Measurements from ENCODE around the gene CAMK1D. TPM values are rescaled to one million over a fixed set of nuclear protein-coding genes. Genes with fewer than 3 reads are reported as not detected.

Gene CAMK1D
- total RNA-seq, 1 experiment from 2014 or later, result 10.2 TPM

- no peak for TF ChIP-seq CREM (CRISPR knock-in tag; IDR thresholded peaks at IDR 0.05)
Observed at GRCh38 chr10:12561720-12562119, 212.4 kb downstream of the CAMK1D start (continued).

GRCh38 chr10:12563489-12563888, 214.1 kb downstream of the CAMK1D start:
- CTCF ChIA-PET, result no interaction called here

GRCh38 chr10:12564173-12564572, 214.8 kb downstream of the CAMK1D start:
- Mint-ChIP-seq H3K9me3 (no peaks in the 10 kb centered on the region), H3K36me3 (no peaks in the 10 kb centered on the region), H3K4me3 (no peak overlapping the region), H3K4me1 (peaks cover 15% of the 10 kb centered on the region), H3K27me3 (ENCODE audit: low read depth) (no peaks in the 10 kb centered on the region; the same call in 1 of the 2 replicates), H3K27ac (no peak overlapping the region)
- DNase-seq (ENCODE audit: low spot score) (no peak), ATAC-seq (no peak)
- CTCF ChIA-PET, result interaction anchor here (0.6 kb wide), 1 partner anchor 92 kb away, joined by 3 read pairs; no protein-coding TSS in a partner anchor
- POLR2A ChIA-PET, result no interaction called here
- TF ChIP-seq E2F1 (CRISPR knock-in tag; IDR thresholded peaks at IDR 0.05) (no peak), TCF7 (CRISPR knock-in tag; IDR thresholded peaks at IDR 0.05; ENCODE audit: low read depth) (no peak), CTCF (IDR thresholded peaks at IDR 0.05) (no peak), SMAD3 (CRISPR knock-in tag; IDR thresholded peaks at IDR 0.05; ENCODE audit: borderline replicate concordance) (no peak), ARID4B (CRISPR knock-in tag; IDR thresholded peaks at IDR 0.05; ENCODE audit: borderline replicate concordance) (no peak), E2F5 (CRISPR knock-in tag; IDR thresholded peaks at IDR 0.05) (no peak)

More at GRCh38 chr10:12563489-12563888, 214.1 kb downstream of the CAMK1D start:
- Mint-ChIP-seq H3K9me3 (no peaks in the 10 kb centered on the region), H3K27me3 (ENCODE audit: low read depth) (no peaks in the 10 kb centered on the region; the same call in 1 of the 2 replicates), H3K4me3 (no peak overlapping the region), H3K36me3 (no peaks in the 10 kb centered on the region), H3K27ac (no peak overlapping the region), H3K4me1 (peaks cover 12% of the 10 kb centered on the region)
- POLR2A ChIA-PET, result no interaction called here
- TF ChIP-seq RORB (CRISPR knock-in tag; IDR thresholded peaks at IDR 0.05), result no peak
- TF ChIP-seq ZNF232 (CRISPR knock-in tag; IDR thresholded peaks at IDR 0.05), result no peak
- TF ChIP-seq USF1 (CRISPR knock-in tag; IDR thresholded peaks at IDR 0.05), result no peak
- no peak for TF ChIP-seq IRF1 (CRISPR knock-in tag; IDR thresholded peaks at IDR 0.05)
- TF ChIP-seq ZMAT4 (CRISPR knock-in tag; IDR thresholded peaks at IDR 0.05), result no peak
- TF ChIP-seq TEAD1 (CRISPR knock-in tag; IDR thresholded peaks at IDR 0.05), result no peak
- TF ChIP-seq AR (CRISPR knock-in tag; IDR thresholded peaks at IDR 0.05), result no peak
- TF ChIP-seq ZNF671 (CRISPR knock-in tag; IDR thresholded peaks at IDR 0.05), result no peak
- TF ChIP-seq ZNF396 (CRISPR knock-in tag; IDR thresholded peaks at IDR 0.05; ENCODE audit: borderline replicate concordance), result no peak
- no peak for TF ChIP-seq CBFB (CRISPR knock-in tag; IDR thresholded peaks at IDR 0.05; ENCODE audit: low read depth)
- no peak for TF ChIP-seq ZNF121 (CRISPR knock-in tag; IDR thresholded peaks at IDR 0.05)
- TF ChIP-seq ATF1 (CRISPR knock-in tag; IDR thresholded peaks at IDR 0.05), result no peak
- TF ChIP-seq SMAD3 (CRISPR knock-in tag; IDR thresholded peaks at IDR 0.05; ENCODE audit: borderline replicate concordance), result no peak
- TF ChIP-seq NR3C1 (CRISPR knock-in tag; conservative IDR thresholded peaks at IDR 0.05; ENCODE audit: low read depth), result no peak
- DNase-seq (ENCODE audit: low spot score), result no peak
- no peak for ATAC-seq

All from WTC11 (cell line).